Measurements from ENCODE around the gene SCCPDH.
"Not testable (repeated sequence)": the region's sequence is repeated elsewhere in the genome, so short reads cannot be mapped to it uniquely, and the experiment has no call there.

The SCCPDH gene

DNA sequence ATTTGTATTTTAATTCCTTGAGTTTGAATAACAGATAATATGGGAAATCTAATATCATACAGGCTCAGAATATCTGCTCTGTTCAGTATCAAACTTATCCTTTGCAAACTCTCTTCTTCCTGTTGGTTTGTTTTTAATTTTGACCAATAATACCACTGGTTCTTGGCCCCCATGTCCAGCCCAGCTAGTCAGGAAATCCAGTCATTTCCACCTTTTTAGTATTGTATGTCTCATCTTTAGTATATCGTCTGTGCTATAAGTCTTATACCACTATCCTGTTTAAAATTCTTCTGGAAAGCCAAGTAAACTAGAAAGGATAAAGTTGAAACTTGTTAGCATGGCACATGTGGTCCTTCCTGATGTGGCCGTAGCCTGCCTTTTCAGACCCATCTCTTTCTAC lies 10.7 kb downstream of the SCCPDH start:
- no peak overlapping the region for H3K4me3 ChIP-seq (ENCODE audit: low read length)
- H3K27me3 ChIP-seq (ENCODE audit: control insufficient read depth, insufficient read depth, low read length) = no peaks in the 10 kb centered on the region
- H3K9ac ChIP-seq (ENCODE audit: low read length) = no peak overlapping the region
- H3K36me3 ChIP-seq (ENCODE audit: control insufficient read depth, insufficient read depth, low read length) = peaks cover 7% of the 10 kb centered on the region
- no peaks in the 10 kb centered on the region for H3K4me1 ChIP-seq (ENCODE audit: control insufficient read depth, insufficient read depth, low read length)
- H3K27ac ChIP-seq (ENCODE audit: low read depth, low read length) = no peak overlapping the region

DNA sequence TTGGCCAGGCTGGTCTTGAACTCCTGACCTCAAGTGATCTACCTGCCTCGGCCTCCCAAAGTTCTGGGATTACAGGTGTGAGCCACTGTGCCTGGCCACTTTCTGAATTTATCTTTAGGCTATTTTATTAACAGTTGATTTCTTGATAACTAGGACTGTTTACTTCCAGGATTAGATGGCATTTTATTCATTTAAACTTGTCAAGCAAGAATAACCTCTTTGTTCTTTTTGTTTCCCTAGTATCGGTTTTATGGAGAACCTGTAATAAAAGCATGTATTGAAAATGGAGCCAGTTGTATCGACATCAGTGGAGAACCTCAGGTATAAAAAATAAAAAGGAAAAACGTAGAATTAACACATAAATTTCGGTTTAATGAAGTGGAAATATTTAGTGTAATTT lies 11.5 kb downstream of the SCCPDH start:
- Histone ChIP-seq H3K27ac (ENCODE audit: low read depth, low read length) (no peak overlapping the region), H3K36me3 (ENCODE audit: control insufficient read depth, insufficient read depth, low read length) (peaks cover 7% of the 10 kb centered on the region), H3K27me3 (ENCODE audit: control insufficient read depth, insufficient read depth, low read length) (no peaks in the 10 kb centered on the region), H3K4me1 (ENCODE audit: control insufficient read depth, insufficient read depth, low read length) (no peaks in the 10 kb centered on the region), H3K4me3 (ENCODE audit: low read length) (no peak overlapping the region), H3K9ac (ENCODE audit: low read length) (no peak overlapping the region)

DNA sequence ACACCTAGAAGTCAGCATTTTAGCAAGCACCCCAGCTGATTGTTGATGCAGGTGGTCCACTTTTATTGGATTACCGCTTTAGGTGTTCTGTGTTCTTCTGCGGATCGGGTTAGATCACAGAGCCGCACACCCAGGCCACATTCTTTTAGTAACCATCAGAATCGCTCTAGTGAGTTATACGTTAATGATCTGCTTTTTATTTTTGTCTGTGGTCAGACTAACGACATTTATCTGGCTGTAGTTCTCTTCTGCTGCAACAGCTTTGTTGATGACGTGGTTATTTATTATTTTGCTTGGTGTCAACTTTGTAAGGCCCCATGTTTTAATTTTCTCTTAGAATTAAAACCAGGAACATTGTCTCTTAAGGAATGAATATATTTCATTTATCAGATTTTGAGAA lies 18.2 kb downstream of the SCCPDH start:
- Histone ChIP-seq H3K27ac (ENCODE audit: low read depth, low read length) (no peak overlapping the region), H3K27me3 (ENCODE audit: control insufficient read depth, insufficient read depth, low read length) (no peaks in the 10 kb centered on the region), H3K36me3 (ENCODE audit: control insufficient read depth, insufficient read depth, low read length) (peaks cover 4% of the 10 kb centered on the region)

DNA sequence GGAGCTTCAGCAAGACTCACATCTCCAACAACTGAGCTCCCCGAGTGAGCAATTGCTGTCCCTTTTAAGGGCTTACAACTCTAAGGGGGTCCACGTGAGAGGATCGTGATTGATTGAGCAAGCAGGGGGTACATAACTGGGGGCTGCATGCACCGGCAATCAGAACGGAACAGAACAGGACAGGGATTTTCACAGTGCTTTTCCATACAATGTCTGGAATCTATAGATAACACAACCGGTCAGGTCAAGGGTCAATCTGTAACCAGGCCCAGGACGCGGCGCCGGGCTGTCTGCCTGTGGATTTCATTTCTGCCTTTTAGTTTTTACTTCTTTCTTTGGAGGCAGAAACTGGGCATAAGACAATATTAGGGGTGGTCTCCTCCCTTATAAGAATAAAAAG lies 21.9 kb downstream of the SCCPDH start:
- H3K36me3 ChIP-seq (ENCODE audit: control insufficient read depth, insufficient read depth, low read length); H3K27me3 ChIP-seq (ENCODE audit: control insufficient read depth, insufficient read depth, low read length); H3K27ac ChIP-seq (ENCODE audit: low read depth, low read length): not testable (repeated sequence)

More for the DNA sequence above, 18.2 kb downstream of the SCCPDH start:
- Histone ChIP-seq H3K9ac (ENCODE audit: low read length) (no peak overlapping the region), H3K4me3 (ENCODE audit: low read length) (no peak overlapping the region), H3K4me1 (ENCODE audit: control insufficient read depth, insufficient read depth, low read length) (no peaks in the 10 kb centered on the region)

DNA sequence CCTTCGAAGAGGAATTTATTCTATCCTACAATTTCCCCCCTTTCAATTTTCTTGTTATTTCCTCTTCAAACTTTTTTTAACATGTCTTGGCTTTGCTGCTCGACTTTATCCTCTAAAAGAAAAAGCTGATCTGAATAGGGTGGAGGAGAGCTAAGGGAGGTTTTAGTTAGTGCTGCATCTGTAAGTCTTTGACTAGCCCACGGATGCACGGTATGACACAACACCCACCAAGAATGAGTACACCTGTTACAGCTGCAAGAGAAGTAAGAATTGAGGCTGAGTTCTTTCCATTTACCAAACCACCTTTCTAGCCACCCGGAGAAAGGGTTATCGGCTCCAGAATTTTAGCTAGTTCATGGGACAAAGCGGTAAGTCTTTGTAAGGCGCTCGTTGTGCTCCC lies 23.8 kb downstream of the SCCPDH start:
- Histone ChIP-seq H3K36me3 (ENCODE audit: control insufficient read depth, insufficient read depth, low read length) (no peaks in the 10 kb centered on the region), H3K27me3 (ENCODE audit: control insufficient read depth, insufficient read depth, low read length) (no peaks in the 10 kb centered on the region), H3K4me1 (ENCODE audit: control insufficient read depth, insufficient read depth, low read length) (no peaks in the 10 kb centered on the region), H3K4me3 (ENCODE audit: low read length) (no peak overlapping the region), H3K9ac (ENCODE audit: low read length) (no peak overlapping the region), H3K27ac (ENCODE audit: low read depth, low read length) (no peak overlapping the region)

More for the DNA sequence above, 21.9 kb downstream of the SCCPDH start:
- not testable (repeated sequence) for H3K4me3 ChIP-seq (ENCODE audit: low read length); H3K9ac ChIP-seq (ENCODE audit: low read length); H3K4me1 ChIP-seq (ENCODE audit: control insufficient read depth, insufficient read depth, low read length)

DNA sequence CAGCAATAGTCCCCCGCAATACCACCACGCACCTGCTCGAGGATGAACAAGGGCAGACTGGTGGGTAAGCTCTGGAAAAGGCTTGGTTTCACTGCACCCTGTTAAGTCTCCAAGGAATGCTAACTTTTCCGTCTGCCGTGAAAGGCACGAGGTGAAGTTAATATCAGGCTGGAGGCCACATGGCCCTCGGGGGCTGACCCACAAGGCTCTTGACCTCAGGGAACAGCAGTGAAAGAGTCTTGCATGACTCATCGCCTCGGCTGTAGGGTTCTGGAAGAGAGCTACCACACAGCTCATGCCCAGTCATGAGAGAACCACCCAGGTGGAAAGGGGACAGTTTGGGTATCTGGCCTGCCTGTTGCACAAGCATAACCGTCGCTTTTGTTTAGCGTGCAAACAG lies 24.7 kb downstream of the SCCPDH start:
- H3K27ac ChIP-seq (ENCODE audit: low read depth, low read length) = no peak overlapping the region
- no peaks in the 10 kb centered on the region for H3K27me3 ChIP-seq (ENCODE audit: control insufficient read depth, insufficient read depth, low read length)
- no peak overlapping the region for H3K9ac ChIP-seq (ENCODE audit: low read length)
- H3K4me1 ChIP-seq (ENCODE audit: control insufficient read depth, insufficient read depth, low read length) = no peaks in the 10 kb centered on the region
- no peak overlapping the region for H3K4me3 ChIP-seq (ENCODE audit: low read length)
- H3K36me3 ChIP-seq (ENCODE audit: control insufficient read depth, insufficient read depth, low read length) = no peaks in the 10 kb centered on the region

DNA sequence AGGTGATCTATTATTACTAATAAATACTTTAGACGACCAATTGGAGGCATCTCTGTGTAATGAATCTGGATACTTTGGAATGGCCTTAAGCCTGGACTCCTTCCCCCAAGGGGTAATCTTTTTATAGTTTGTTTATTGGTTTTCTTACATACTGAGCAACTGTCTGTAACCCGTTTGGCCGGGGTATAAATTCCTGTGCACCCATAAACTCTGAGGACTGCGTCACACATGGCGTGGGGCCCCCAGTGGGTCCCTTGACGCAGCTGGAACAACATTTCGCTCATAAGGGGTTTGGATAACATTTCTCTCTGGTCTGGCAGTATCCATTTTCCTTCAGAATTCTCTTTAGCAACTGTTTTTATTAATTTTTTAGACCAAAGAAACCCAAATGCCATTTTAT lies 26.5 kb downstream of the SCCPDH start:
- no peaks in the 10 kb centered on the region for H3K27me3 ChIP-seq (ENCODE audit: control insufficient read depth, insufficient read depth, low read length)
- no peak overlapping the region for H3K4me3 ChIP-seq (ENCODE audit: low read length)
- no peaks in the 10 kb centered on the region for H3K4me1 ChIP-seq (ENCODE audit: control insufficient read depth, insufficient read depth, low read length)
- no peak overlapping the region for H3K9ac ChIP-seq (ENCODE audit: low read length)
- H3K27ac ChIP-seq (ENCODE audit: low read depth, low read length) = no peak overlapping the region
- no peaks in the 10 kb centered on the region for H3K36me3 ChIP-seq (ENCODE audit: control insufficient read depth, insufficient read depth, low read length)

DNA sequence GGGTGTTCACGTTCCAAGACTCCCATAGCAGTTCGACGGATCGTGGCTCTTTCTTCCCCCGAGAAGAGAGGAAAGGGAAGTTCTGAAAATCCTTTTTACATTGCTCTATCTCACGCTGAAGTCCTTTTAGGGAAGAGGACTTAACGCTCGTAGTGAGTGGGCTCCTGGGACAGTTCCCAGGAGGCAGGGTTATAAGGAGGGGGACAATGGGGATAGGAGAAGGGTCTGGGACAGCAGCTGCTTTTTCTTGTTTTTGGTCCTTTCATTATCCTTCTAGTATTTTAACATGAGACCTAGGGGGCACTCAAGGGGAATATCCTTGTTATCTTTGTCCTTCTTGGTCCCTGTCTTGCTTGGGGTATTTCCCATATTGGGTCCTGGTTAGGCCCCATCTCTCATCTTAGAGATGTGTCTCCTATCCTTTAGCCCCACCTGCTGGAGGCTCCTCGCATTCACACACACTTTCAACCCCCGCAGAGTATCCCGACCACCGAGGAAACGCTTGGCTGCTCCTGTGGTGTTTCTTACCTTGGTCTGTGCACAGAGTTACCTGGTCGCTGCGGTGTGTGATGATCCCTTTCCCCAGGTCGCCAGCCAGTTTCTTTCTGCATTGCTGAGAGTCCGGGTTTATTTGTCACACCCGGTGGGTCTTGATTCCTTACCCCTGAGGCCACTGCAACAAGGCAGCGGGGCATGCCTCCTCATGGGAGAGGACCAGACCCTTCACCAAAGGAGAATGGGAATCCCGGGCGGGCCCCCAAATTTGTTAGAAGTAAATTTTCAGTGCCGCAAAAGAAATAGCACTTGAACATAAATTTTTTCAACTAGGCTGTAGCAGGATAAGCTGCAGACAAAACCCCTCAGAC lies 29.7 kb downstream of the SCCPDH start:
- H3K9ac ChIP-seq (ENCODE audit: low read length) = no peak overlapping the region
- H3K36me3 ChIP-seq (ENCODE audit: control insufficient read depth, insufficient read depth, low read length) = no peaks in the 10 kb centered on the region
- no peaks in the 10 kb centered on the region for H3K4me1 ChIP-seq (ENCODE audit: control insufficient read depth, insufficient read depth, low read length)
- no peaks in the 10 kb centered on the region for H3K27me3 ChIP-seq (ENCODE audit: control insufficient read depth, insufficient read depth, low read length)
- no peak overlapping the region for H3K27ac ChIP-seq (ENCODE audit: low read depth, low read length)
- H3K4me3 ChIP-seq (ENCODE audit: low read length) = no peak overlapping the region

DNA sequence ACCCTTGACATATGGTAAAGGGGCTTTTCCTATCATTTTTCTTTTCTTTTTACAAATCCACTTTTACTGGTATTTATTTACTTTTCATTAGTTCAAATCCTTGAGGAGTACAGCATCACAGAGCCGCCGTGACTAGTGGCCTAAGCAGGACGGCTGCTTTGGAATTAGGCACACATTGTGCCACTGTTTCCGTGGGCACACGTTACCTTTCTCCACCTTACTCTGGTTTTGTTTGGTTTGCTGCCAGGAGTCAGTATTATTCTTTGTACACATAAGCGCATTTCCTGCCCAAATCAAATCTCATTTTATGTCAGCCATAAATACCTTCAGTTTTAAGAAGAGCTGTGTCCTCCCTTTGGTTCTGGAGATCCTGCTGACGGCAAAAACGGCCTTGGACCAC lies 31.2 kb downstream of the SCCPDH start:
- no peaks in the 10 kb centered on the region for H3K27me3 ChIP-seq (ENCODE audit: control insufficient read depth, insufficient read depth, low read length)
- peaks cover 1% of the 10 kb centered on the region for H3K36me3 ChIP-seq (ENCODE audit: control insufficient read depth, insufficient read depth, low read length)
- H3K9ac ChIP-seq (ENCODE audit: low read length) = no peak overlapping the region
- H3K4me1 ChIP-seq (ENCODE audit: control insufficient read depth, insufficient read depth, low read length) = no peaks in the 10 kb centered on the region
- no peak overlapping the region for H3K4me3 ChIP-seq (ENCODE audit: low read length)
- H3K27ac ChIP-seq (ENCODE audit: low read depth, low read length) = no peak overlapping the region

DNA sequence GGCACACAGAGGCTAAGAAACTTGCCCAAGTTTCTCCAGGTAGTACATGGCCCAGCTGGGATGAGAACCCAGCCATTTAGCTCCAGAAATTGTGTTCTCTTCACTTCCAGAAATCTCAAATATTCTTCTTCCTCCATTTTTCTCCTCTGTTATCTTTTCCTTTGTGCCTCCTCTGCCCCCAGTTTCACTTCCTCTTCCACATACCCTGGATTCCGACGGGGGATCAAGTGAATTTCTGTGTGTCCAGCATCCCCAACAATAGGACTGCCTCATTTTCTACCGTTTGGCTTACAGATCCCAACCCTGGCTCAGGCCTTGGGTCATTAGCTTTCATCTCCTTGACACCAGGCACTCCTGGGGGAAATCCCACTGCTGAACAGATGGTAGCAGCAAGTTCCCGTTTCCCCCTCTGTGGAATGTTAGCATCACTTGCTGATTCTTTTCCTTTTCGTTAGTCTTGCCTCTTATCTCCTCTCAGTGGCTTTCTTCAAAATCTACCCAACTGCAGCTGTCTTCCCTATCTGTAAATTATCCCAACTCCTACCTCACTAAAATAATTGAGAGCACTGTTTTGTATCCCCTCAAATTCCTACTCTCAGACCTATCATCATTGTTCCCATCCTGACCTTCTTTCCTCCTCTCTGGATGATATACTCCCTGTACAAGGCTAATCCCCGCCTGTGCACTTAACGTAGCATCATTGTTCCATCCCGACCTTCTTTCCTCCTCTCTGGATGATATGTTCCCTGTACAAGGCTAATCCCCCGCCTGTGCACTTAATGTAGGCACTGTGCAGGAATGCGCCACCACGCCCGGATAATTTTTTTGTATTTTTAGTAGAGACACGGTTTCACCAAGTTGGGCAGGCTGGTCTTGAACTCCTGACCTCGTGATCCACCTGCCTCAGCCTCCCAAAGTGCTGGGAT lies 36.5 kb downstream of the SCCPDH start:
- Histone ChIP-seq H3K9ac (ENCODE audit: low read length) (no peak overlapping the region), H3K27me3 (ENCODE audit: control insufficient read depth, insufficient read depth, low read length) (no peaks in the 10 kb centered on the region), H3K36me3 (ENCODE audit: control insufficient read depth, insufficient read depth, low read length) (peaks cover 4% of the 10 kb centered on the region), H3K4me1 (ENCODE audit: control insufficient read depth, insufficient read depth, low read length) (no peaks in the 10 kb centered on the region), H3K27ac (ENCODE audit: low read depth, low read length) (no peak overlapping the region), H3K4me3 (ENCODE audit: low read length) (no peak overlapping the region)

DNA sequence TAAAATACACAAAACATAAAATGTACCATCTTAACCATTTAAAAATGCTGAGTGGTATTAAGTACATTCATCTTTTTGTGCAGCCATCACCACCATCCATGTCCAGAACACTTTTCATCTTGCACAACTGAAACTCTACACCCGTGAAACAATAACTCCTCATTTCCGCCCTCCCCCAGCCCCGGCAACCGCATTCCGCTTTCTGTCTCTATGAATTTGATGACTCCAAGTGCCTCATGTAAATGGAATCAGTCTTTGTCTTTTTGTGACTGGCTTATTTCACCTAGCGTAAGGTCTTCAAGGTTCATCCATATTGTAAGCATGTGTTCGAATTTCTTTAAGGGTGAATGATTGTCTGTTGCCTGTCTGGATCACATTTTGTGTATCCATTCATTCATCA lies 37.2 kb downstream of the SCCPDH start:
- no peak overlapping the region for H3K4me3 ChIP-seq (ENCODE audit: low read length)
- no peak overlapping the region for H3K9ac ChIP-seq (ENCODE audit: low read length)
- H3K27ac ChIP-seq (ENCODE audit: low read depth, low read length) = no peak overlapping the region
- no peaks in the 10 kb centered on the region for H3K27me3 ChIP-seq (ENCODE audit: control insufficient read depth, insufficient read depth, low read length)
- H3K4me1 ChIP-seq (ENCODE audit: control insufficient read depth, insufficient read depth, low read length) = no peaks in the 10 kb centered on the region
- peaks cover 4% of the 10 kb centered on the region for H3K36me3 ChIP-seq (ENCODE audit: control insufficient read depth, insufficient read depth, low read length)

DNA sequence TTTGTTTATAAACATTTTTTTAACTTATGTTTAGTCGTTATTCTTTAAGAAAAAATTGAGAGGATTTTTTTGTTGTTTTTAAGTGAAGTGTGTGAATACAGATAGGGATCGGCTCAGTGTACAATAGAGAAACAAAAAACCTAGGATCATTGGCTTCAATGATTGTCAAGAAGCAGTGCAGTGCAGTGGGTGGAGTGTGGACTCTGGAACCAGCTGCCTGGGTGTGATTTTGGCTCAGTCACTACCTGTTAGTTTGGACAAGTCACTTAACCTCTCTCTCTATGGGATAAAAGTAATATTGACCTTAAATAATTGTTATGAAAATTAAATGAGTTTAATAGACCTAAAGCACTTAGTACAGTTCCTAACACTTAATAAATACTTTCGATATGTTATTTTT lies 41.3 kb downstream of the SCCPDH start:
- H3K36me3 ChIP-seq (ENCODE audit: control insufficient read depth, insufficient read depth, low read length) = peaks cover 5% of the 10 kb centered on the region
- no peak overlapping the region for H3K27ac ChIP-seq (ENCODE audit: low read depth, low read length)

More for the DNA sequence above, 41.3 kb downstream of the SCCPDH start:
- Histone ChIP-seq H3K4me3 (ENCODE audit: low read length) (no peak overlapping the region), H3K27me3 (ENCODE audit: control insufficient read depth, insufficient read depth, low read length) (no peaks in the 10 kb centered on the region), H3K4me1 (ENCODE audit: control insufficient read depth, insufficient read depth, low read length) (no peaks in the 10 kb centered on the region), H3K9ac (ENCODE audit: low read length) (no peak overlapping the region)
